HepG2 (cell line): ENCODE measurements around the gene PPP1R13B. TPM values are rescaled to one million over a fixed set of nuclear protein-coding genes. Genes with fewer than 3 reads are reported as not detected.

Experiments
- AHDC1 ChIP-seq: sonication (generic); formaldehyde crosslinking; IDR thresholded peaks from 2 replicates; pipeline ENCODE4 v1.5.1; 2020; ENCODE audit warnings: mild to moderate bottlenecking, missing genetic modification reagents, borderline replicate concordance
- CBFB ChIP-seq: sonication (generic); formaldehyde crosslinking; IDR thresholded peaks from 2 replicates; pipeline ENCODE4 v1.4.0; 2020; ENCODE audit warnings: missing genetic modification reagents
- HOXA3 ChIP-seq: sonication (generic); formaldehyde crosslinking; IDR thresholded peaks from 2 replicates; pipeline ENCODE4 v1.5.0; 2020; ENCODE audit warnings: missing genetic modification reagents
- KLF12 ChIP-seq: sonication (generic); formaldehyde crosslinking; IDR thresholded peaks from 2 replicates; pipeline ENCODE4 v1.4.0; 2020; ENCODE audit warnings: missing genetic modification reagents, borderline replicate concordance
- POLR2AphosphoS2 ChIP-seq: IDR thresholded peaks from 2 replicates; pipeline ENCODE4 v1.6.1; 2011; ENCODE audit warnings: low read depth, low read length, improper control_type of control experiment
- SALL2 ChIP-seq: sonication (generic); formaldehyde crosslinking; IDR thresholded peaks from 2 replicates; pipeline ENCODE4 v1.8.1; 2023; ENCODE audit warnings: mild to moderate bottlenecking, missing genetic modification reagents, inconsistent platforms
- SRSF4 ChIP-seq: fragments of 200-400 bp; formaldehyde crosslinking; IDR thresholded peaks from one replicate; pipeline ENCODE4 v1.6.1; 2018; ENCODE audit warnings: mild to moderate bottlenecking, low read depth, low read length, moderate library complexity; ENCODE audit not compliant: poor library complexity, severe bottlenecking
- ZNF142 ChIP-seq: sonication (generic); formaldehyde crosslinking; IDR thresholded peaks from 2 replicates; pipeline ENCODE4 v1.4.0; 2020; ENCODE audit warnings: missing genetic modification reagents
- ZNF224 ChIP-seq: sonication (generic); formaldehyde crosslinking; IDR thresholded peaks from 2 replicates; pipeline ENCODE4 v1.5.0; 2020; ENCODE audit warnings: mild to moderate bottlenecking, missing genetic modification reagents
- ZNF460 ChIP-seq: sonication (generic); formaldehyde crosslinking; IDR thresholded peaks from 2 replicates; pipeline ENCODE4 v1.5.1; 2020; ENCODE audit warnings: missing genetic modification reagents, mild to moderate bottlenecking, borderline replicate concordance
- polyA plus RNA-seq, 8 experiments: library from polyadenylated mRNA; depleted of rRNA in 3 of 8; stranded (reverse) in 7 of 8; unstranded in 1 of 8; fragments of >200 nt; fragmentation: Illumina TruSeq in 4 of 8; extraction: Trizol in 4 of 8; gene quantifications; 2 replicates each; pipeline versions ENCODE4 v1.2.1 to v1.2.3, GENCODE V29; 2011 to 2016; ENCODE audit warnings: low read depth in 4 of 8, missing spikeins in 1 of 8, mixed read lengths in 1 of 8; ENCODE audit not compliant: insufficient read depth in 1 of 8
- total RNA-seq, 5 experiments: library from RNA; depleted of rRNA; stranded (reverse); fragments of >200 nt; fragmentation: Illumina TruSeq; extraction: Trizol; gene quantifications; 2 replicates each; pipeline ENCODE4 v1.2.3, GENCODE V29; 2016; ENCODE audit warnings: low read depth in 1 of 5
- TF ChIP-seq, protein P1 (sequence below): sonication (generic); formaldehyde crosslinking; IDR thresholded peaks from 2 replicates; pipeline ENCODE4 v1.8.0; 2022; ENCODE audit warnings: low read depth, missing genetic modification reagents
- TF ChIP-seq, protein P2 (sequence below): sonication (generic); formaldehyde crosslinking; IDR thresholded peaks from 2 replicates; pipeline ENCODE4 v1.4.0; 2020; ENCODE audit warnings: missing genetic modification reagents

PPP1R13B gene
- total and polyA plus RNA-seq, 2 of the 13 experiments (the other 11 are each of a cell fraction or from before 2014, with no cell fraction given): 4.6 to 9.4 TPM

- peak; percentile 41; the same call in 1 of the 2 replicates for TF ChIP-seq AHDC1 (CRISPR knock-in tag)
- no peak for TF ChIP-seq CBFB (CRISPR knock-in tag)
- no peak; the same call in 1 of the 2 replicates for TF ChIP-seq SALL2
- TF ChIP-seq ZNF460 (CRISPR knock-in tag): no peak
- TF ChIP-seq, protein P1, sequence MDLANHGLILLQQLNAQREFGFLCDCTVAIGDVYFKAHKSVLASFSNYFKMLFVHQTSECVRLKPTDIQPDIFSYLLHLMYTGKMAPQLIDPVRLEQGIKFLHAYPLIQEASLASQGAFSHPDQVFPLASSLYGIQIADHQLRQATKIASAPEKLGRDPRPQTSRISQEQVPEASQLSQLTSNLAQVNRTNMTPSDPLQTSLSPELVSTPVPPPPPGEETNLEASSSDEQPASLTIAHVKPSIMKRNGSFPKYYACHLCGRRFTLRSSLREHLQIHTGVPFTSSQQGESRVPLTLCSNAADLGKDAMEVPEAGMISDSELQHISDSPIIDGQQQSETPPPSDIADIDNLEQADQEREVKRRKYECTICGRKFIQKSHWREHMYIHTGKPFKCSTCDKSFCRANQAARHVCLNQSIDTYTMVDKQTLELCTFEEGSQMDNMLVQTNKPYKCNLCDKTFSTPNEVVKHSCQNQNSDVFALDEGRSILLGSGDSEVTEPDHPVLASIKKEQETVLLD (CRISPR knock-in tag): no peak
- TF ChIP-seq ZNF224 (CRISPR knock-in tag): peak; percentile 80; the same call in 1 of the 2 replicates
- no peak for TF ChIP-seq POLR2AphosphoS2
- no peak for TF ChIP-seq SRSF4
- TF ChIP-seq, protein P2, sequence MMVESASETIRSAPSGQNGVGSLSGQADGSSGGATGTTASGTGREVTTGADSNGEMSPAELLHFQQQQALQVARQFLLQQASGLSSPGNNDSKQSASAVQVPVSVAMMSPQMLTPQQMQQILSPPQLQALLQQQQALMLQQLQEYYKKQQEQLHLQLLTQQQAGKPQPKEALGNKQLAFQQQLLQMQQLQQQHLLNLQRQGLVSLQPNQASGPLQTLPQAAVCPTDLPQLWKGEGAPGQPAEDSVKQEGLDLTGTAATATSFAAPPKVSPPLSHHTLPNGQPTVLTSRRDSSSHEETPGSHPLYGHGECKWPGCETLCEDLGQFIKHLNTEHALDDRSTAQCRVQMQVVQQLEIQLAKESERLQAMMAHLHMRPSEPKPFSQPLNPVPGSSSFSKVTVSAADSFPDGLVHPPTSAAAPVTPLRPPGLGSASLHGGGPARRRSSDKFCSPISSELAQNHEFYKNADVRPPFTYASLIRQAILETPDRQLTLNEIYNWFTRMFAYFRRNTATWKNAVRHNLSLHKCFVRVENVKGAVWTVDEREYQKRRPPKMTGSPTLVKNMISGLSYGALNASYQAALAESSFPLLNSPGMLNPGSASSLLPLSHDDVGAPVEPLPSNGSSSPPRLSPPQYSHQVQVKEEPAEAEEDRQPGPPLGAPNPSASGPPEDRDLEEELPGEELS (CRISPR knock-in tag): peak; percentile 87
- peak; percentile 53 for TF ChIP-seq ZNF142 (CRISPR knock-in tag)
- peak; percentile 89; the same call in 1 of the 2 replicates for TF ChIP-seq KLF12
- TF ChIP-seq HOXA3 (CRISPR knock-in tag): peak; percentile 82
Measured at GRCh38 chr14:103879570-103880347, 32.4 kb upstream of the PPP1R13B start (continued).
